Measurements from ENCODE around the gene DCST2. TPM values are rescaled to one million over a fixed set of nuclear protein-coding genes. Genes with fewer than 3 reads are reported as not detected.

DCST2 gene
- total and polyA plus RNA-seq, 2 of the 8 experiments (the other 6 are each of a cell fraction or from before 2014, with no cell fraction given) = 0.43 to 2.1 TPM

GRCh38 chr1:155008015-155008941, 25.3 kb downstream of the DCST2 start:
- WGBS, 2 experiments (ENCODE audit: extremely low coverage in 1 of 2, insufficient coverage in 1 of 2, insufficient read length in 1 of 2, insufficient replicate concordance in 2 of 2, low coverage in 1 of 2, low lambda C conversion rate in 2 of 2, missing lambda C conversion rate in 1 of 2) = 79% methylated on average over 9 of the region's 16 CpGs; no CpG with 5 or more reads in 1 of the 2 experiments
- no peak overlapping the region for H2BK120ac ChIP-seq (replicated peaks; ENCODE audit: low read depth, low read length)
- no peaks in the 10 kb centered on the region for H3K27me3 ChIP-seq (replicated peaks in 1 of 4; ENCODE audit: control insufficient read depth in 3 of 4, extremely low read depth in 1 of 4, insufficient read depth in 3 of 4, low read length in 3 of 4)
- peaks cover 0 to 60% of the 10 kb centered on the region in 2 experiments; a peak in 3 of 4 replicates for H3K79me2 ChIP-seq (ENCODE audit: control insufficient read depth in 1 of 2, insufficient read depth in 2 of 2, low read length in 2 of 2)
- H3K18ac ChIP-seq (ENCODE audit: extremely low read depth, low read length) = peak overlapping the region; percentile 83; the same call in 1 of the 2 replicates
- H3K9ac ChIP-seq (replicated peaks in 1 of 4; ENCODE audit: extremely low read depth in 1 of 4, low read depth in 3 of 4, low read length in 3 of 4) = no peak overlapping the region
- no peak overlapping the region for H4K8ac ChIP-seq (ENCODE audit: extremely low read depth, insufficient read depth, low read length)
- TF ChIP-seq HDAC2 (IDR thresholded peaks at IDR 0.05; ENCODE audit: borderline replicate concordance in 1 of 2, low read depth in 2 of 2, low read length in 2 of 2) (no peak), ASH2L (IDR thresholded peaks at IDR 0.05; ENCODE audit: low read length) (peak; percentile 45), KDM1A (IDR thresholded peaks at IDR 0.05; ENCODE audit: borderline replicate concordance, low read length) (peak; percentile 91; the same call in 1 of the 2 replicates)
- H3K56ac ChIP-seq (replicated peaks; ENCODE audit: insufficient read length, low read depth, low read length) = no peak overlapping the region
- H3K36me3 ChIP-seq (ENCODE audit: control insufficient read depth in 2 of 4, insufficient read depth in 4 of 4, low read length in 3 of 4) = peaks cover 0 to 2% (median 0%) of the 10 kb centered on the region in 4 experiments; a peak in 2 of 8 replicates
- H2AK5ac ChIP-seq (ENCODE audit: low read depth, low read length) = no peak overlapping the region
- FAIRE-seq (no peak), DNase-seq (ENCODE audit: low read depth in 1 of 2, low spot score in 2 of 2) (no peak)
- H3K4ac ChIP-seq (replicated peaks; ENCODE audit: insufficient read length, low read depth, low read length) = no peak overlapping the region
- POLR2A ChIA-PET (ENCODE audit: partially characterized antibody) = interaction anchor here (0.9 to 14.8 kb wide), 8 partner anchors 7 to 53 kb away, joined by 3 to 128 read pairs (median 7); partner anchors contain the start of genes CKS1B, FLAD1, LENEP and PBXIP1
- H2AFZ ChIP-seq (ENCODE audit: low read length) = no peak overlapping the region
- H2BK15ac ChIP-seq (ENCODE audit: low read length) = no peak overlapping the region
- peak overlapping the region; percentile 12 for H4K91ac ChIP-seq (replicated peaks; ENCODE audit: insufficient read length, low read length)
- H3K79me1 ChIP-seq (ENCODE audit: low read depth, low read length) = peaks cover 20% of the 10 kb centered on the region
- CTCF ChIA-PET (ENCODE audit: partially characterized antibody) = interaction anchor here (0.5 to 18.6 kb wide), 19 partner anchors 10 to 236 kb away, joined by 3 to 354 read pairs (median 4); partner anchors contain the start of genes ADAM15, EFNA4, FLAD1 and LENEP
- H3K27ac ChIP-seq (ENCODE audit: low read depth, low read length) = no peak overlapping the region
- peak overlapping the region; percentile 41 for H4K5ac ChIP-seq (ENCODE audit: insufficient read length, low read depth, low read length)
- peaks cover 3% of the 10 kb centered on the region; the same call in 1 of the 2 replicates for H3K23me2 ChIP-seq (ENCODE audit: low read depth, low read length)
- H3K23ac ChIP-seq (ENCODE audit: insufficient read length) = no peak overlapping the region
- H3K4me3 ChIP-seq (ENCODE audit: extremely low read depth in 1 of 4, insufficient read depth in 2 of 4, low read depth in 3 of 4, low read length in 4 of 4) = peak overlapping the region in 1 of 4 experiments; percentile 36; a peak in 2 of 8 replicates
- H3K4me1 ChIP-seq (replicated peaks in 1 of 4; ENCODE audit: control insufficient read depth in 3 of 4, insufficient read depth in 4 of 4, low read length in 3 of 4) = peaks cover 15 to 62% (median 44%) of the 10 kb centered on the region in 4 experiments
- peaks cover 0 to 17% of the 10 kb centered on the region in 2 experiments for H4K20me1 ChIP-seq (replicated peaks in 1 of 2; ENCODE audit: control insufficient read depth in 1 of 2, insufficient read depth in 2 of 2, low read length in 2 of 2)
- H2BK20ac ChIP-seq (ENCODE audit: low read length) = no peak overlapping the region
- H2BK5ac ChIP-seq (ENCODE audit: low read depth, low read length) = peak overlapping the region; percentile 54; the same call in 1 of the 2 replicates
- H2BK12ac ChIP-seq (ENCODE audit: low read depth, low read length) = peak overlapping the region; percentile 39; the same call in 1 of the 2 replicates
- peak overlapping the region; percentile 34 to 42; a peak in 3 of 4 replicates for H3K4me2 ChIP-seq (ENCODE audit: insufficient read depth in 1 of 2, low read depth in 2 of 2, low read length in 2 of 2)
- no peak overlapping the region for H3K14ac ChIP-seq (ENCODE audit: insufficient read length)
- H3K9me3 ChIP-seq (ENCODE audit: insufficient read depth in 2 of 2, low read depth in 1 of 2, low read length in 1 of 2) = no peaks in the 10 kb centered on the region

Data from H1 (cell line).